ENCODE results near the gene MAP2. TPM values are rescaled to one million over a fixed set of nuclear protein-coding genes. Genes with fewer than 3 reads are reported as not detected.
"Not testable (repeated sequence)": the region's sequence is repeated elsewhere in the genome, so short reads cannot be mapped to it uniquely, and the experiment has no call there.

Gene MAP2
- total RNA-seq, 1 donor from 2014 or later, result 16.5 TPM

DNA sequence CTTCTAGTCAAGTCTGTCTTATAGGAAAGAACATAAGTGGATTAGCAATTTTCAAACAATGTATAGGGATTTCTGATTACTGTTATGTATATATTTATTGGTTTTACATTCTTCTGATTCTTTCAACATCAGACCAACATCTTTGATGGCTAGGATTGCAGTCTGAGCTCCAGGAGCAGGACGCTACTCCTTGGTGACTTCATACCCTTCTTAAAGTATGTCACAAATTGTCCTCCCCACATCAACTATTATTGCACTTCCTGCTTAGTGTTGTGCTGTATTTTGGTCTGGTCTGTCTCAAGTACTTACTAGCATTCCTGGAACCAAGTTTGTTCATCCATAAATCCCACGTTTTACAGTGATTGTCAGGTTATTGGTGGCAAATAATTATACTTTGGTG, 49.0 kb downstream of the MAP2 start:
- Mint-ChIP-seq H3K4me1 (ENCODE audit: low read depth) (peaks cover 10% of the 10 kb centered on the region), H3K4me3 (ENCODE audit: low read depth) (no peak overlapping the region), H3K27ac (no peak overlapping the region), H3K27me3 (no peaks in the 10 kb centered on the region), H3K36me3 (ENCODE audit: insufficient read depth) (no peaks in the 10 kb centered on the region), H3K9me3 (ENCODE audit: low read depth) (no peaks in the 10 kb centered on the region)
- DNase-seq (ENCODE audit: low spot score, unreplicated experiment), result no peak
- TF ChIP-seq, protein P1, sequence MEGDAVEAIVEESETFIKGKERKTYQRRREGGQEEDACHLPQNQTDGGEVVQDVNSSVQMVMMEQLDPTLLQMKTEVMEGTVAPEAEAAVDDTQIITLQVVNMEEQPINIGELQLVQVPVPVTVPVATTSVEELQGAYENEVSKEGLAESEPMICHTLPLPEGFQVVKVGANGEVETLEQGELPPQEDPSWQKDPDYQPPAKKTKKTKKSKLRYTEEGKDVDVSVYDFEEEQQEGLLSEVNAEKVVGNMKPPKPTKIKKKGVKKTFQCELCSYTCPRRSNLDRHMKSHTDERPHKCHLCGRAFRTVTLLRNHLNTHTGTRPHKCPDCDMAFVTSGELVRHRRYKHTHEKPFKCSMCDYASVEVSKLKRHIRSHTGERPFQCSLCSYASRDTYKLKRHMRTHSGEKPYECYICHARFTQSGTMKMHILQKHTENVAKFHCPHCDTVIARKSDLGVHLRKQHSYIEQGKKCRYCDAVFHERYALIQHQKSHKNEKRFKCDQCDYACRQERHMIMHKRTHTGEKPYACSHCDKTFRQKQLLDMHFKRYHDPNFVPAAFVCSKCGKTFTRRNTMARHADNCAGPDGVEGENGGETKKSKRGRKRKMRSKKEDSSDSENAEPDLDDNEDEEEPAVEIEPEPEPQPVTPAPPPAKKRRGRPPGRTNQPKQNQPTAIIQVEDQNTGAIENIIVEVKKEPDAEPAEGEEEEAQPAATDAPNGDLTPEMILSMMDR (IDR thresholded peaks at IDR 0.05; ENCODE audit: unreplicated experiment), result no peak

DNA sequence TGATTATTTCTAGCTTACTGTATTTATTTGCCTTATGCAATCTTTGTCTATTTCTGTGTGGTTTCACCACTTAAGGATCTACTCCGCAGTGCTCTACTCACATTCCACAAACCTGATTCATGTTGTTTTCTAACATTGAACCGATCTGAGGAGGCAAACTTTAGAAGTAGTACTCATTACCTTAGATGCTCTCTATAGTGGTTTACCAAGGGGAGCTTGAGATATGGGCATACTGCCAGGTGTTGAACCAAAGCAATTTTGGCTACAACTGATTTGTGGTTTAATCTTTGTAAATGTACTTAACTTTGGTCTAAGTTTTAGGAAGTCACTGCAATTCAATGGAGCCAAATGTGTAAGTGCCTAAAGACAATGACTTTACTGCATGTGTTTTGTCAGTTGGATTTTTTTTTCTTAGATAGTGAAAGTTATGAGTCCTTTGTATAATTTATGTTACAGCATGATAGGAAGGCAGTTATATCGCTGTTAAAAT, 50.1 kb downstream of the MAP2 start:
- H3K36me3 Mint-ChIP-seq (ENCODE audit: insufficient read depth), result no peaks in the 10 kb centered on the region
- TF ChIP-seq, protein P1 (IDR thresholded peaks at IDR 0.05; ENCODE audit: unreplicated experiment), result no peak
- DNase-seq (ENCODE audit: low spot score, unreplicated experiment), result no peak
- H3K27me3 Mint-ChIP-seq, result no peaks in the 10 kb centered on the region
- peaks cover 13% of the 10 kb centered on the region for H3K4me1 Mint-ChIP-seq (ENCODE audit: low read depth)
- H3K9me3 Mint-ChIP-seq (ENCODE audit: low read depth), result no peaks in the 10 kb centered on the region
- no peak overlapping the region for H3K27ac Mint-ChIP-seq
- H3K4me3 Mint-ChIP-seq (ENCODE audit: low read depth), result no peak overlapping the region

DNA sequence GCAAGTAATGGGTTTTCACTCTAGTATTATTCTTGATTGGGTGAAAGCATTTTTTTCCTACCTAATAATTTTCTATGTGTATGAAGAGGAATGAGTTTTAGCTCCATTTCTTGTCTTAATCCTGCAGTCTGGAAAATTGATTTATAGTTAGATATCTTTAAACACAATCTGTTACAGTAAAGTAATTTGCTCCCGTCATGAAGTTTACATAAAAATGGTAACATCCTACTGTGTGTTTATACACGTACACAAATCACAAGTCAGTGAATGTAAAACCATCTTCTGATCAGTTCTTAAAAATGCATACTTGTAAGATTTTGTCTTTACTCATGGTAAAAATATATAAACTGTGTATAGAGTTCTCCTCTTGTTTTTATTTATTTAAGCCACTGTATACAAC, 51.1 kb downstream of the MAP2 start:
- Mint-ChIP-seq H3K4me3 (ENCODE audit: low read depth) (no peak overlapping the region), H3K36me3 (ENCODE audit: insufficient read depth) (no peaks in the 10 kb centered on the region), H3K9me3 (ENCODE audit: low read depth) (no peaks in the 10 kb centered on the region), H3K27me3 (no peaks in the 10 kb centered on the region), H3K4me1 (ENCODE audit: low read depth) (peaks cover 15% of the 10 kb centered on the region), H3K27ac (no peak overlapping the region)
- no peak for DNase-seq (ENCODE audit: low spot score, unreplicated experiment)
- TF ChIP-seq, protein P1 (IDR thresholded peaks at IDR 0.05; ENCODE audit: unreplicated experiment), result no peak

DNA sequence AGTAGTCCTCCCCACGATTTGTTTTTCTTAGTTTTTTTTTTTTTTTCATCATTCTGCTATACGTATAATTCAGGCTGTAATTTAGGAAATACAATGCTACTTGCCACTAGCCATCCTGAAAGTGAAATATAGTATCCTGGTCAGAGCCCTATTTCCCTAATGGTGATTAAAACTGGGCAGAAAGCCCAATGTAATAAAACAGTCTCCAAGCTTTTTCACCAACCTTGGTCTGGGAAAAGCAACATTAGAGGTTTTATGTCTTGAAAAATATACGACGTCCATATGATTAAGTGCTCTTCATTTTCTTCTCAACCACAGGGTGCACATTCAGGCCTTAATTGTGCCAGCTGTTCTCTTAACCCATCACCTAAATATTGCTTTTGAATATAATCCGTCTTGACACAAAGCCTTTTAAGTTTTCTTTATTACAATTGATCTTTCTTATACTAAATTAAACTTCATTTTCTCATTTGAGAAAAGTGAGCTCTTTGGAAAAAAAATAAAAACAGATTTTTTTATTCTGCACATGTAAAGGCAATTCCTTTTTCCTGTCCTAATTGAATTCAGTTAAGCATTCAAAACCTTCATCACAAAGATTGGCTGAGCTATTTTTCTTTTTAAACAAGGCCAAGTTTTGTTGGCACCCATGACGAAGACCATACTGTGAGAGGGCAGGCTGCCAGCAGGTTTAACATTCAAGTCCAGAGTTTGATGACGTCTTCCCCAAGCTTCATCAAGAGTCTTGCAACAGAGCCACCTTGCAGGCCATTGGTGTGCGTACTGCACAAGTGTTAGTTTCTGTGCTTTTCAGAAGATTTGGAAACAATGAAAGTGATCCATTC, 52.7 kb downstream of the MAP2 start:
- H3K36me3 Mint-ChIP-seq (ENCODE audit: insufficient read depth), result no peaks in the 10 kb centered on the region
- H3K9me3 Mint-ChIP-seq (ENCODE audit: low read depth), result no peaks in the 10 kb centered on the region
- peaks cover 11% of the 10 kb centered on the region for H3K4me1 Mint-ChIP-seq (ENCODE audit: low read depth)
- no peak overlapping the region for H3K4me3 Mint-ChIP-seq (ENCODE audit: low read depth)
- no peak for DNase-seq (ENCODE audit: low spot score, unreplicated experiment)
- no peak overlapping the region for H3K27ac Mint-ChIP-seq
- no peaks in the 10 kb centered on the region for H3K27me3 Mint-ChIP-seq
- TF ChIP-seq, protein P1 (IDR thresholded peaks at IDR 0.05; ENCODE audit: unreplicated experiment), result no peak

DNA sequence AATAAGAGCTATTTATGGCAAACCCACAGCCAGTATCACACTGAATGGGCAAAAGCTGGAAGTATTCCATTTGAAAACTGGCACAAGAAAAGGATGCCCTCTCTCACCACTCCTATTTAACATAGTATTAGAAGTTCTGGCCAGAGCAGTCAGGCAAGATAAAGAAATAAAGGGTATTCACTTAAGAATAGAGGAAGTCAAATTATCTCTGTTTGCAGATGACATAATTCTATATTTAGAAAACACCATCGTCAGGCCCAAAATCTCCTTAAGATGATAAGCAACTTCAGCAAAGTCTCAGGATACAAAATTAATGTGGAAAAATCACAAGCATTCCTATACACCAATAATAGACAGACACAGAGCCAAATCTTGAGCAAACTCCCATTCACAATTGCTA, 68.4 kb downstream of the MAP2 start:
- Mint-ChIP-seq H3K36me3 (ENCODE audit: insufficient read depth) (peaks cover 16% of the 10 kb centered on the region), H3K4me1 (ENCODE audit: low read depth) (peaks cover 17% of the 10 kb centered on the region), H3K9me3 (ENCODE audit: low read depth) (peaks cover 36% of the 10 kb centered on the region)
- H3K4me3 Mint-ChIP-seq (ENCODE audit: low read depth); H3K27me3 Mint-ChIP-seq; DNase-seq (ENCODE audit: low spot score, unreplicated experiment); H3K27ac Mint-ChIP-seq: not testable (repeated sequence)

DNA sequence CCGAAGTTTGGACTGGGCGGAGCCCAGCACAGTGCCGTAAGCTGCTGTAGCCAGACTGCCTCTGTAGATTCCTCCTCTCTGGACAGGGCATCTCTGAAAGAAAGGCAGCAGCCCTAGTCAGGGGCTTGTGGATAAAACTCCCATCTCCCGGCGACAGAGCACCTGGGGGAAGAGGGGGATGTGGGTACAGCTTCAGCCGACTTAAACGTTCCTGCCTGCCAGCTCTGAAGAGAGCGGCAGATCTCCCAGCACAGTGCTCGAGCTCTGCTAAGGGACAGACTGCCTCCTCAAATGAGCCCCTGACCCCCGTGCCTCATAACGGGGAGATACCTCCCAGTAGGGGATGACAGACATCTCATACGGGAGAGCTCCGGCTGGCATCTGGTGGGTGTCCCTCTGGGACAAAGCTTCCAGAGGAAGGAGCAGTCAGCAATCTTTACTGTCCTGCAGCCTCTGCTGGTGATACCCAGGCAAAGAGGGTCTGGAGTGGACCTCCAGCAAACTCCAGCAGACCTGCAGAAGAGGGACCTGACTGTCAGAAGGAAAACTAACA, 71.3 kb downstream of the MAP2 start:
- not testable (repeated sequence) for DNase-seq (ENCODE audit: low spot score, unreplicated experiment); H3K27ac Mint-ChIP-seq; H3K27me3 Mint-ChIP-seq; H3K4me3 Mint-ChIP-seq (ENCODE audit: low read depth)
- Mint-ChIP-seq H3K4me1 (ENCODE audit: low read depth) (peaks cover 17% of the 10 kb centered on the region), H3K36me3 (ENCODE audit: insufficient read depth) (peaks cover 16% of the 10 kb centered on the region), H3K9me3 (ENCODE audit: low read depth) (peaks cover 36% of the 10 kb centered on the region)
